ENCODE data around the gene GPATCH1.

- TF ChIP-seq TCF12 (IDR thresholded peaks at IDR 0.05; ENCODE audit: low read depth, low read length) (no peak), SUZ12 (IDR thresholded peaks at IDR 0.05; ENCODE audit: low read length) (no peak), ZNF274 (IDR thresholded peaks at IDR 0.05; ENCODE audit: borderline replicate concordance, extremely low read depth, low read length) (no peak), CTCF (IDR thresholded peaks at IDR 0.05; ENCODE audit: control extremely low read depth in 1 of 3, insufficient read depth in 1 of 3, low read depth in 1 of 3, low read length in 3 of 3) (no peak)
Measured at GRCh38 chr19:33100894-33101644, 20.1 kb downstream of the GPATCH1 start.
